Fibroblast of upper back skin (primary cell): ENCODE measurements around the gene ERLIN1.
A peak's percentile ranks its signal among the peaks of the same experiment; 100 is the strongest.

ENCODE experiments used
- DNase-seq: peaks from one replicate; pipeline ENCODE4 v3.0.0-alpha.2; 2013

ERLIN1 gene

DNA sequence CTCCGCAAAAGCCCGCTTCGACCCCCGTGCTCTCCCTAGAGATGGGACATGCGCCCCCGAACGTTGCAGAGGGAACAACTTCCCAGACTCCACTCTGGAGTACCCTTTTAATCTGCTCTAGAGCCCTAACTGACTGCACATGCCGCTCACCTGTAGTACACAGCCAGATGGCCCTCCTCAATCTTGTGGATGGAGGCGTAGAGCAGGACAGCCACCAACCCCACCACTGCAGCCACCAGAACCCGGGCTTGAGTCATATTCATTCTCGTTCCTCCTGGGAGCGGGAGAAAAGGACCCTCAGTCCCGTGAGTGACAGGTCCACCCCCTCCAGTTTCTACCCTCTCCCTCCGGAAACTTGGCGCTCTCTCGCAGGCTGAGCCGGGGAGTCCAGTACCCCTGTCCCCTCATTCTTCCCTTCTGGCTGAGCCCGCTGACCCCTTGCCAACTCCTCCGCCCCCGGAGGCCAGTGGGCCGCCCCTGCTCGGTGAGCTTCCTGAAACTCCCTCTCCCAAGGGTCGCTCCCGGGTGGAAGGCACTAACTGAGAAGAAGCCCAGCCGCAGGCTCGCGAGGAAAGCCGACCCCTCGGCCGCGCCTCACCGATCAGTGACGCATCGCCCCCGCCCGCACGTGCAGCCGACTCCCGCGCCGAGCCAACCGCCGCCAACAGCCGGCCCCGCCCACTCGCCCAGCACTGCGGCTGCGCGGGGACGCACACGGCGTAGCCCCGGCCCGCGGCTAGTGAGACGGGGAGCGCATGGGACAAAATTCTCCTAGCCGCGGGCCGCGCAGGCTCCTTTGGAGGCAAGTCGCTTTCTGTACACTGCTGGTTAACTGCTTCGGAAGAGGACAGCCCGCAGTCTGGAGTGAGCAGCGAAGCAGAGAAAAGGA lies at the start of gene ERLIN1:
Gene ERLIN1 (minus strand): TSS at position 666 of the 889 bp plus-strand sequence. CDS start 403 bp downstream, at position 263.
- peak; percentile 90 for DNase-seq

DNA sequence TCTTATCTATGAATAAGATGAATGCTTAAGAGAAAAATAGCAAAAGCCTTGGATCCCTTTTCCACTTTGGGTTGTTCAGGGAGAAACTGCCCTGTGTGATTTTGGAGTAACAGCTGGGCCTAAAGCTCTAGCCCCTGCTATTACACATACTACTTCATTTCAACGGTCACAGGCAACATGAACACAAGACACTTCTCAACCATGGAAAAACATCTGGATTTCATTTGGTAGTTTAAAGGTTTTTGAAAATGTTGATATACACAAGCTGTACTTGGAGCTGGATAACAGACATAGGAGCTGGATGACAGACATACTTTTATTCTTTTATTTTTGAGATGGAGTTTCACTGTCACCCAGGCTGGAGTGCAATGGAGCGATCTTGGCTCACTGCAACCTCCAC lies 46.3 kb upstream of the ERLIN1 start:
- peak; percentile 4 for DNase-seq

DNA sequence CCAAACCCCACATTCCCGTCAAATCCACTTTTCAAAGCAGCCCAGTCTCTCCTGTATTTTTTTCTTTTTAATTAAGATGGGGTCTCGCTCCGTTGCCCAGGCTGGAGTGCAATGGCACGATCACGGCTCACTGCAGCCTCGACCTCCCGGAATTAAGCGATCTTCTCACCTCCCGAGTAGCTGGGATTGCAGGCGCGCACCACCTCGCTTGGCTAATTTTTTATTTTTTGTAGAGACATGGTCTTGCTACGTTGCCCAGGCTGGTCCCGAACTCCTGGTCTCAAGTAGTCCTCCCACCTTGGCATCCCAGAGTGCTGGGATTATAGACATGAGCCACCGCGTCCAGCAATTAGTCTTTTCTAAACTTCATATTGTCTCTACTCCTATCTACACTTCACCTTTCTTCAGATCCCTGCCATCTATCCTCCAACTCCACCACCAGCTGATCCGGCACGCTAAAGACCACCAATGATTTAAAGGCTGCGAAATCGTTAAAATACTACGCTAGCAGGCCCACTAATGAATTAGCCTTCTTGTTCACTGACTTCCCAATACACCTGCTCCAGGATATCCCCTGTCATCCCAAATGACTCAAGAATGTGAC lies 44.1 kb upstream of the ERLIN1 start:
- no peak for DNase-seq

DNA sequence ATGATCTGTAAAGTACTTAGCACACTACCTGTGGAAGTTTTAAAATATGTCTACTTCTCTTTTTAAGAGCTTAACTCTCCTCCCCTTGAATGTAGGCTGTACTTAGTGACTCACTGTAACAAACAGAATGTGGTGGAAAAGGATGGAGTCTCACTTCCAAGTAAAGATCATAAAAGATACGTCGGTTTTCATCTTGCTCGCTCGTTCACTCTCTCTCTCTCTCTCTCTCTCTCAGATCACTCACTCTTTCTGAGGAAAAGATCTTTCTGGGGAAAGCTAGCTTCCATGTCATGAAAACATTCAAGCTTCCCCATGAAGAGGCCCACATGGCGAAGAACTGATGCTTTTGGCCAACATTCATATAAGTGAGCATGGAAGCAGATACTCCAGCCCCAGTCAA lies 38.0 kb upstream of the ERLIN1 start:
- no peak for DNase-seq

DNA sequence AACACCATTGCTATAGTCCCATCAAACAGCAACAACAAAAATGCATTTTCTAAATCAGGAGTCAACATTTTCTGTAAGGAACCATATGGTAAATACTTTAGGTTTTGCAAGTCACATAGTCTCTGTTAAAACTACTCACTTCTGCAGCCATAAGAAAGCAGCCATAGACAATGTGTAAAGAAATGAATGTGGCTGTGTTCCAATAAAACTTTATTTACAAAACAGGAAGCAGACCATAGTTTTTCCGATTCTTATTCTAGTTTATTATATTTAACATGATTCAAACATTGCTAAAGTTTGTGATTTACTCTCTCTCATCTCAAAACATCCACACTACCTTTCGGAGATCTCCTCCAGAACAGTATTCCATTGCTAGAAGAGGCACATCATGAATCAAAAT lies 36.7 kb upstream of the ERLIN1 start:
- no peak for DNase-seq

DNA sequence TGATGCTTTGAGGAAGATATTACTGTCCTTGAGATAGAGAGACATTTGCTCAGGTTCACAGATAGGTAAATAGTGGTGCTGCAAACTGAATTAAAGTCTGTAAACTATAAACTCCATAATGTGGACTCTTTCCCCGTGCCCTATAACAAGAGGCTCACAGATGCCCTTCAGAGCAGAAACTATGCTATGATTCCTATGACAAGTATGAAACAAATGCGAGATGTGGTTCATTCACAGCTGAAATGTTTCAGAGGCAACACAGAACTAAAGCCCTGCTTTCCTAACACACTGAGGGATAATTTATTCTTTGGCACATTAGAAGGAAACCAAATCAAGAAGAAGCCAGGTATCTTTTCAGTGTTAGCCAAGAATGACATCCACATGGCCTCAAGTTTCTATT lies 30.2 kb upstream of the ERLIN1 start:
- no peak for DNase-seq

DNA sequence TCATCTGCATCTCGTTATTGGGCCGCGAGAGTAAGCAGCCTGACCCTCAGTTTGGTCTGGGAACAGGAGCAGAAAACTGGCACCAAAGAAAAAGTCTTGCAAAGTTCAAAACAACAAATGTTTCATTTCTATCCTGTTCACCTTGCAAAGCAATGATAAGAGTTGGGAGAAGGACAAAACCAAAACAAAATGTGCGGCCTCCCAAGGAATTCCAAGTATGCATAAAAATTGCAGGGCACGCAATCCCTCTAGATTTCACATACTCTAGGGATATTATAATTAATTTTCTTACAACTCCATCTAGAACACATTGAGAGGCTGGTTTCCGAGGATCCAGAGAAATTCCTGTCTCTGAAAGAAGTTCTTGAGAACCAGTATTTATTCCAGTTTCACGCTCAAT lies 23.5 kb upstream of the ERLIN1 start:
- peak; percentile 56 for DNase-seq

DNA sequence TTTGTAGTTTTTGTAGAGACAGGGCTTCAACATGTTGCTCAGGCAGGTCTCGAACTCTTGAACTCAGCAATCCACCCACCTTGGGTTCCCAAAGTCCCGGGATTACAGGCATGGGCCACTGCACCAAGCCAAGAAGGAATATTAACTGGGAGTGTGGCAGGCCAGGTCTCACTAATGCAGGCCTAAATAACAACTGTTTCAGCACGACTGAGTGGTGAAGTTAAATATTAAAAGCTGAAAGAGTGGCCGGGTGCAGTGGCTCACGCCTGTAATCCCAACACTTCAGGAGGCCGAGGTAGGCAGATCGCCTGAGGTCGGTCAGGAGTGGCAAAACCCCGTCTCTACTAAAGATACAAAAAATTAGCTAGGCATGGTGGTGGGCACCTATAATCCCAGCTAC lies 22.4 kb upstream of the ERLIN1 start:
- DNase-seq = no peak

DNA sequence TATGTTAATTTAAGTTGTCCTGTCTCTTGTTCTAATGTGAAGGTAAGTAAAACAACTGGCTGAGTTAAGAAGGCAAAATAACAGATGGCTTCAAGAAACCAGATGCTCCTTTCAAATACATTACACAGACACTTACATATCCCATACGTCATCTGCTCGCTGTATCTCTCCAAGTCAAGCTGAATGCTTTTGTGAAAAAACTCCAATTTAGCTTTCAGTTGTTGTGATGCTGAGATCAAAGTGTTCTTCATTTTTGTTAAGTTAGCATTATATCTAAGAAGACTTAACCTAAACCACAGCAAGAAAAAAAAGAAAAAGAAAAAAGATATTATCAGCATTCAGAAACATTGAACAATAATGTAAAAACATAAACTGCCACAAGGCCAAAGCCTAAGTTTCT lies 18.5 kb upstream of the ERLIN1 start:
- DNase-seq = no peak

DNA sequence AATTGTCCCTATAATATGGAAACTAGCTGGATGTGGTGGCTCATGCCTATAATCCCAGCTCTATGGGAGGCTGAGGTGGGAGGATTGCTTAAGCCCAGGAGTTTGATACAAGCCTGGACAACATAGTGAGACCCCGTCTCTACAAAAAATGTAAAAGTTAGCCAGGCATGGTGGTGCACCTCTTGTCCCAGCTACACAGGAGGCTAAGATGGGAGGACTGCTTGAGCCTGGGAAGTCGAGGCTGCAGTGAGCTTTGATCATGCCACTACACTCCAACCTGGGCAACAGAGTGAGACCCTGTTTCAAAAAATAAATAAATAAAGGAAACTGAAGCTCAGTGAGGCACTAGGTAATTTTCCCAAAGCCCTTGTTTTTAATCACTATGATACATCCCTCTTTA lies 15.7 kb upstream of the ERLIN1 start:
- no peak for DNase-seq

DNA sequence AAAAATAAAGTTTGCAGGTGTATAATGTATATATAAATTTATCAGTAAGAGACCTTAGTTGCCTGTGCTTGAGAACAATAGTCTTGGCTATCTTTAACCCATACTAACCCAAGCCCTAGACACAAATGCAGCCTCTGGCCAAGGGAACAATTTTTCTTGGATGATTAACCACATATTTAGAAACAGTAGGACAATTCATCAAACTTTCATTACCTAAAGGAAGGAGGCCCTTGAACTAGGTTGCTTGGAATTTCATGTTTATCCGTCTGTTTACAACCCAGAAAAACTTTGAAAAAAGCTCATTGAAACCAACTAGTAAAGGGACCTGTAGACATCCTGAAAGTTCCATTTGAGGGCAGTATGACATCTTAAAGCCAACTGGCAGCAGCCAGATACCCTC lies 8.9 kb upstream of the ERLIN1 start:
- no peak for DNase-seq

DNA sequence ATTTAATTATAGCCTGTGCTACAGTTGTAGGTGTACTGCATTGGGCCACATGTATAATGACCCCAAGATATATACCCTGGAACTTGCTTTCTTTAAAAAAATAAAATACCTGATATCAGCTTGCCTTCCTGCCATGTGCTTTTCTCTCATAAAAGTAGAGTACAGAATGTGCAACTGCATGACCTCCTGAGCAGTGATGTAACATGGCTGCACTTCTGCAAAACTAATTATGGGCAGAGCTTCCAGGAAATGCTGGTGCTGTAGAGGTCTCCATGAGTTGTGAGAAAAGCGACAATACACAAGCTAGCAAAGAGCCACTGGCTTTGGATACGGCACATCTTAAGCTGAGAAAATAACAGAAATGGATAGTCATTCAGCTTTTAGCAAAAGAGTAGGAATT lies 6.5 kb upstream of the ERLIN1 start:
- DNase-seq = no peak

DNA sequence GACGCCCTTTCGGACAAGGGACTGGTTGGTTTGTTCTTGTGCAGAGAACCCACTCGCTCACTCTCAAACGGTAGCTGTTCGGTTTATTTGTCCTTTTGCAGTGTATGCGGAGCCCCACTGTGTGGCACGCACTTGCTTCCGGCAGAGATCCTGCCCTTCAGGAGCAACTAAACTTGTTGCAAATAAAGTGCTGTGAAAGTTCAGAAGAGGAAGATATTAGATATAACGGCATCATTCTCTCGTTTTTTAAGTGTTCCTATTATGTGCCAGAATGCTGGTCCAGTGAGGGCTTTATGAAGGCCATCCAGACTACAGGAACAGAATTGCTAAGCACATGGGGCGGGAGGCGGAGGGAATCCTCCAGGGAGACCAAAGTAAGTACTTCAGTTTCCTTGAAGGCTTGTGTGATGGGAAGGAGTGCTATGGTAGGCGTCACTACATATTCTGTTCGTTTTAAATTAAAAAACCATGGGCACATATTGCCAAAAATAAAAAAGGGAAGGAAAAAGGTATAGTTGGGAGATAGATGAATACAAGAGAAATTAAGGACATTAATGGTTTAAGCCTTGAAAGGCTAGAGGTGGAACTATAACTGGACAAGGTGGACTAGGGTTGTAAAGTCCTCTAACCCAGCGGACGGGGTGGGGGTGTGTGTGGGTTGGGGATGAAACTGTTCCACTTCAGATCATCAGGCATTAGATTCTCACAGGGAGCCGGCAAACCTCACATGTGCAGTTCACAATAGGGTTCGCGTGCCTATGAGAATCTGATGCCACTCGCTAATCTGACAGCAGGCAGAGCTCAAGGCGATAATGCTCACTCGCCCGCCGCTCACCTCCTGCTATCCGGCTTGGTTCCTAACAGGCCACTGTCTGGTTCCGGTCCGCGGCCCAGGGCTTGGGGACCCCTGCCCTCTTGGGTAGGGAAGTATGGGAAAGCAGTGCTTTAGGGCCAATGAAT lies 704 bp upstream of the ERLIN1 start:
- DNase-seq = peak; percentile 40

DNA sequence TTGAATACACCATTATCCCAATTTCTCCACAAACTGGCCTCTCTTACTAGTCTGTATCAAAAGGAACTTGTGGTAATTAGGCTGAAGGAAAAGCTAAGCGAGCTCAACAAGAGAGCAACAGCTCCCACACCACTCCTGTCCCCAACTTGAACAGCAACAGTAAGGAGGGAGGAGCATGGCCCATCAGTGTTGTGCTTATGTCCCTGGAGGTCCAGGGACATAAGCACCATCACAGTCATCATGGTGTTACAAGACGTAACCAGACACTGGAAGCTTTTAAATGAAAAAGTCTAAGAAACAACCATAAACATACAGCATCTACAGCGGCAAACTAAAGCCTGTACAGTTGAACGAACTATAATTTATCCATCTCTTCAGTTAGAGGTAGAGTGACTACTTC lies 989 bp downstream of the ERLIN1 start:
- DNase-seq = no peak

DNA sequence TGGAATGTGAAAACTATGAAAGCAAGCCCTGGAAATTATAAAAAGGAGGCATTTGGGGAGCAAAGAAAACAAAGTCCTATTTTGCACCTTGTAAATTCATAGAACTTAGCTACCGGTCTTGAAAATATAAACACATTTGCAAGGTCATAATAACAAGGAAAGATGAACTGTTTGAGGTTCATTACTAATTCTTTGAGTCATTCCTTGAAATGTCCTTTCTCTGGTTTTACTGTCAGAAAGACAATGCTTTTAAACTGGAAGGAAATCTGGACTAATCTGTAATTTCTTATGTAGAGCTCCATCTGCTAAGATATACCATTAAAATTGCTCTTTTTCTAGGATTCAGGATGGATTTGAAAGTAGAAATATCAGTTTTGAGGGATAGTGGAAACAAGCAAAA lies 1.4 kb downstream of the ERLIN1 start:
- DNase-seq = no peak

DNA sequence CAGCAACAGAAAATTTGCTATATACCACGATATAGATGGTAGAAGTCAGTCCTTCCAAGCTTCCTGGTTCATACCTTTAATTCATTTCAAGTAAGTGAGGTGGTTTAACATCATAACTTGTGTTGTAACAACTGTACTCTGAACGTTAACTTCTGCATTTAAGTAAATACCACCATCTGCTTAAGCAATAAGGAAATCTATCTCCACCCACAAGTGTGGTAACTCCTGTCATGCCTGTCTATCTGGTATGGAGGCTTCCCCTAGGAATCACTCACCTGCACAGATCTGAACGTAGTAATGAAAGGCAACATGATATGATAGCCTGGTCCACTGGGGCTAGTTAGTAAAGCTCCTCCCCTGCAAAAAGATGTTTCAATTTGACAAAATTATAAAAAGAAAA lies 2.3 kb downstream of the ERLIN1 start:
- DNase-seq = no peak

DNA sequence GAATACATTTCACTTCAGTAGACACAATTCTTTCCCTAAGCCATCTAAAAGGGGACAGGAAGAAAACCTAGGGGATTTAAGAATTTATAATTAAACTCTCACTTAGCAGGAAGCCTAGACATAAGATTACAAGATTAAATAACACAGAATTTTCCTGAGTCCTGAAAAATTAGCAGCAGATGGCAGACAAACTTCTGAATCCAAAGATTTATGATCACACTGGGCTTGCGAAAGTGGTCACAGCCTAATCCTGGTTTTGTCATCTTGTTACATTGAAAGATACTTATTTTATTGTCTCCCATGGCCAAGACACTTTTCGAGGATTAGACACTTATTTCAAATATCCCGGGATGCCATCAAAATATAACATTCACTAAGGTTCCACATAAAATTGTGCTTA lies 2.9 kb downstream of the ERLIN1 start:
- no peak for DNase-seq

DNA sequence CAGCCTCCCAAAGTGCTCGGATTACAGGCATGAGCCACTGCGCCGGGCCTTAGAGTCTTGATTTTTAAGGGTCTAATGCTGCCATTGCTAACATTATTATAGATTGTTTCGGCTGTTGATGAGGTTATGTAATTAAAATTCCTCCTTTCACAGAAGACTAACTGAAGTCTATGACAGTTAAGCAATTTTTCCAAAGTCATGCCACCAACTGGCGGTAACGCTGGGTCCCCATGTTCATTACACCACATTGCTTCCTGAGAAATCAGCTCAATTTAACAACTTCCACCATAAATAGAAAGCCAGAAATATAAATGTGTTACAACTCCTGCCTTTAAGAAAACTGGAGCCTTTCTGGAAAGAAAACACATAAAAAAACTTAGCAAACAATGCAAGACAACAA lies 3.5 kb downstream of the ERLIN1 start:
- no peak for DNase-seq

DNA sequence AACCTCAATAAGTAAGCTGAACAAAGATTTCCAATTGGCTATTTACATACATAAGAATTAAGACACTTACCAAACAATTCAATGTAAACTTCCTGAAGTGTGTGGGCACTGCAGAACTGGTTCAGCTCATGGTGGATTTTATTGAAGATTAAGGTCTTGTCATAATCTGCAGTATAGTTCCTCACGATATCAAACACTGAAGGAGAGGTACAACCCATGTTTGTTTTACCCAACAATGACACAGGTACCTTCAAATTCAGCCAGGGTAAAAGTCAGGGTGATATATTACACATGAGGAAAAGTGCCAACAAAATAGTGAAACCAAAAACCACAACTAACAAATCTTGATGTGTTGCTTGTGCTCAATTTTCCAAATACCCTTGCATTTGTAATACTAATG lies 10.0 kb downstream of the ERLIN1 start:
- no peak for DNase-seq

DNA sequence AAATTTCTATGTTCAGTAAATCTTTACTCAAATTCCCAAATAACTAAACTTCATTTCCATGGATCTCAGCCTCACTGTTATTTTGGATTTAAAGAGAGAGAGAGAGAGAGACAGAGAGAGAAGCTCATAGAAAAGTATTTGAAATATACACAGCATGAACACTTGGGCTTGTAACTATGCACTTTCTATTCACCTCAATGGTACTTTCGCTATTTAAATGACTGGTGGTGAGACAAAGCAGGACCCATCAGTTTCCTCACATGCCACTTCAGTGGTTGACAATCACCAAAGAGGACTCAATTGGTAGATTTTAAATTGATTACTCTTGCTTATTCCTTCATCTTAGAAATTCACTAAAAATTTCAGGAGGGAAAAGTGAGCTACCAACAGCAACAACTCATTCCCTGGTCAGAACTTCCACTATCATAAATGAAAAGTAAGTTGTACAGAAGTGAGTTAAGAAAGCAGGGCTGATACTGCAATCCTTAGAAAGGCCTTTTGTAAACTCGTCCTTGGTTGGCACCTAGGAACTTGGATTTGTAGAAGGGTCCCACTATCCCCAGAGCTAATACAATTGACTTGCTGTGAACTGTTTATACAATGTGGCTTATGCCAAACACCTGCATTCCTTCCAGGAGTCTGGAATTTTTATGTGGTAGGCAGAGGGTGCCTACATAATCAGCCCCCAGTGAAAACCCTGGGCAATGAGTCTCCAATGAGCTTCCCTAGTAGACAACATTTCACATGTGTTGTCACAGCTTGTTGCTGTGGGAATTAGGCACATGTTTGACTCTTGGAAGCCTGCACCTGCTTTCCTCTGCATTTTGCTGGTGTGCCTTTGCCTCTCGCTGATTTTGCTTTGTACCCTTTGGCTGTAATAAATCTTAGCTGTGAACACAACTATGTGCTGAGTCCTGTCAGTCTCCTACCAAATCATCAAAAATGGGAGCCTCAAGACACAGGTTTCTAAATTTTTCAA lies 10.8 kb downstream of the ERLIN1 start:
- DNase-seq = no peak

DNA sequence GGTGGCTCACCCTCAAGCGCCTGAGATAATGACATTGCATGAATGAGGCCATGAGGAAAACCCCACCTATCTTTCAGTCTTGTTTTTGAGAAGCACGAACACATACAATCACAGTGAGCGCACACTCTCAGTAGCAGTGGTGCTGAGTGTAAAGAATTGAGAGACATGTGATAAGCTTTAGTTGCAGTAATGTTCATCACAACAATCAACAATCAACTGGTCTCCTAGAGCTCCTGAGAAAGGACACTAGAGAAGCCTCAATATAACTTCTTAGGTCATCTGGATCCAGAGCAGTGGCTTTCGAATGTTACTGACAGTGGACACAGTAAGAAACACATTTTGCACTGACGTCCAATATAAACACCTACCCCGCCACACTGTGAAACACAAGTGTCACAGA lies 12.8 kb downstream of the ERLIN1 start:
- no peak for DNase-seq

DNA sequence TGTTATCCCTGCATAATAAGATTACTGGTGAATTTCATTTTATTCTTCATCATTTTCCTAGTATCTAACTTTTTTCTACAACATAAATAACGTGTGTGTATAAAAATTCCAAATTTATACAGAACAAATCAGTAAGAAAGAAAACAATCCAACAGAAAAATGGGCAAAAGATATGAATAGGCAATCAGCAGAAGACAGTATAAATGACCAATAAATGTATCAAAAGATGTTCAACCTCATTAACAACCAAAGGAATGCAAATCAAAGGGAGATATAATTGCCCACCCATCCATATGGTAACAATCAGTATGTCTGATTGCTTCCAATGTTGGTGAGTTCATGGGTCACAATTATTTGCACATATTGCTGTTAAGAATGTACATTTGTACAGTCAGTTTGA lies 13.5 kb downstream of the ERLIN1 start:
- DNase-seq = no peak
